GM18951 (cell line): Measurements from ENCODE around the gene RPL36AL.
"Not testable (repeated sequence)": the region's sequence is repeated elsewhere in the genome, so short reads cannot be mapped to it uniquely, and the experiment has no call there.

Source experiments
- POLR2A ChIP-seq: IDR thresholded peaks from 4 replicates; pipeline ENCODE4 v1.6.1; 2011; ENCODE audit warnings: mild to moderate bottlenecking; ENCODE audit not compliant: insufficient read length, insufficient read depth; ENCODE audit errors: extremely low read depth
- in situ Hi-C: fragments of 300-500 bp; cut with MboI; formaldehyde crosslinking; loops from one replicate; pipeline ENCODE4 v1.12.0; 2022; ENCODE audit warnings: low sequenced_read_pairs, mixed read lengths, inconsistent platforms; ENCODE audit not compliant: unreplicated experiment

RPL36AL gene

GRCh38 chr14:49620182-49621113 is at the start of gene RPL36AL, which contains the start of gene MGAT2:
TSS of gene RPL36AL (minus strand) at chr14:49620626. CDS start at chr14:49619104, 1,522 bp downstream.
TSS of gene MGAT2 (plus strand) at chr14:49620799. CDS start at chr14:49621269, 470 bp downstream.
- in situ Hi-C loops, result no loop called here
- peak; percentile 98 for TF ChIP-seq POLR2A

DNA sequence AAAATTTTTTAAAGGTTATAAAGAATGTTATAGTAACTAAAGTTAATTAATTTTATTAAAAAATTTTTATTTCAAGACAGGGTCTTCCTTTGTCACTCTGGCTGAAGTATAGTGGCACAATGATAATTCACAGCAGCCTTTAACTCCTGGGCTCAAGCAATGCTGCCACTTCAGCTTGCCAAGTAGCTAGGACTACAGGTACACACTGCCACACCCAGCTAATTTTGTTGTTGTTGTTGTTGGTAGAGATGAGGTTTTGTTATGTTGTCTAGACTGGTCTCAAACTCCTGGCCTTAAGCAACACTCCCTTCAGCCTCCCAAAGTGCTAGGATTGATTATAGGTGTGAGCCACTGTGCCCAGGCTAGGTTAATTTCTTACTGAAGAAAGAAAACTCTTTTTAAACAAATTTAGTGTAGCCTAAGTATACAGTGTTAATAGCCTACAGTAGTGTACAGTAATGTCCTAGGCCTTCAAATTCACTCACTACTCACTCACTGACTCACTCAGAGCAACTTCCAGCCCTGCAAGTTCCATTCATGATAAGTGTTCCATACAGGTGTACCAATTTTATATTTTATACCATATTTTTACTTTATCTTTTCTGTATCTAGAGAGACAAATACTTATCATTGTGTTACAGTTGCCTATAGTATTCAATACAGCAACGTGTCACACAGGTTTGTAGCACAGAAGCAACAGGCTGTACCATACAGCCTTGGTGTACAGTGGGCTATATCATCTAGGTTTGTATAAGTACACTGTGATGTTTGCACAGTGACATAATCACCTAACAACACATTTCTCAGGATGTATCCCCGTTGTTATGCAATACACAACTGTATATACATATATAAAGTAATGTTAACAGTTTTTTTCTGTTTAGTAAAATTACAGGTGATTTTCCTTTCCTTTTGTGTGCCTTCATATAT is 39.4 kb upstream of the RPL36AL start:
- in situ Hi-C loops, result no loop called here
- TF ChIP-seq POLR2A, result no peak

DNA sequence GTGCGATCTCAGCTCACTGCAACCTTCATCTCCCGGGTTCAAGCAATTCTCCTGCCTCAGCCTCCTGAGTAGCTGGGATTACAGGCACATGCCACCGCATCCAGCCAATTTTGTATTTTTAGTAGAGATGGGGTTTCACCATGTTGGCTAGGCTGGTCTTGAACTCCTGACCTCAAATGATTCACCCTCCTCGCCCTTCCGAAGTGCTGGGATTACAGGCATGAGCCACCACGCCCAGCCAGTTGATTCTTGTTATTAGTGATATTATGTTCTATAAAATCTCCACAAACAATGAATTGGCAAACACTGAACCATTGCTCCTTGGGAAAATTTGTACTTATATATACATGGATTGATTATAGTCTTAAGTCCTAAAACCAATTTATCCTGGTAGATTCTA is 37.1 kb upstream of the RPL36AL start:
- in situ Hi-C loops, result not testable (repeated sequence)

- no peak for TF ChIP-seq POLR2A
- in situ Hi-C loops, result no loop called here
These were observed 34.1 kb upstream of the RPL36AL start for GRCh38 chr14:49654511-49654910.

GRCh38 chr14:49653508-49653907 is 33.1 kb upstream of the RPL36AL start:
- in situ Hi-C loops, result no loop called here
- no peak for TF ChIP-seq POLR2A

GRCh38 chr14:49642163-49642562 is 21.7 kb upstream of the RPL36AL start:
- in situ Hi-C loops, result loop anchor here (25.0 kb wide), 1 partner anchor 470 kb away; the partner anchor contains the start of gene VCPKMT

DNA sequence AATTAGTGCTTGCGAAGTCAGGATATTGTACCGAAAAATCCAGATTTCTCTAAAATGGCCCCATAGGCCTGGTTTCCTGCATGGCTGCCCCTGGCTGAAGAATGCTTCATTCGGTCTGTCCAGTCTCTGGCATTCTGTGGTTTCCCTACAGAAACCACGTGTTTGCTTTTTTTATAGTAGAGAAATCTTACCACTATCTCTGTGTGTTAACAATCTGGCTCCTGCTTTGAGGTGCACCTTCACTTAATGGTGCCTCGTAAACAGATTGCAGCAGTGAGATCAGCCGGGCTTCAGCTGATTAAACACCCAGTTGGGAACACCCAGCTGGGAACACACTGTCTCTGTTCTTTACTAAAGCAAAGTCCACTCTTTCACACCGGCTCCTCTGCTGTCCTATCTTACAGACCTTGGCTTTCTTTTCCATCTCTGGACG is 21.3 kb upstream of the RPL36AL start:
- TF ChIP-seq POLR2A, result no peak
- in situ Hi-C loops, result loop anchor here (25.0 kb wide), 1 partner anchor 471 kb away; the partner anchor contains the start of gene VCPKMT

More at GRCh38 chr14:49642163-49642562, 21.7 kb upstream of the RPL36AL start:
- no peak for TF ChIP-seq POLR2A

- TF ChIP-seq POLR2A, result no peak
- in situ Hi-C loops, result loop anchor here (25.0 kb wide), 1 partner anchor 472 kb away; the partner anchor contains the start of gene VCPKMT
These were observed 20.4 kb upstream of the RPL36AL start for GRCh38 chr14:49640540-49641417.

DNA sequence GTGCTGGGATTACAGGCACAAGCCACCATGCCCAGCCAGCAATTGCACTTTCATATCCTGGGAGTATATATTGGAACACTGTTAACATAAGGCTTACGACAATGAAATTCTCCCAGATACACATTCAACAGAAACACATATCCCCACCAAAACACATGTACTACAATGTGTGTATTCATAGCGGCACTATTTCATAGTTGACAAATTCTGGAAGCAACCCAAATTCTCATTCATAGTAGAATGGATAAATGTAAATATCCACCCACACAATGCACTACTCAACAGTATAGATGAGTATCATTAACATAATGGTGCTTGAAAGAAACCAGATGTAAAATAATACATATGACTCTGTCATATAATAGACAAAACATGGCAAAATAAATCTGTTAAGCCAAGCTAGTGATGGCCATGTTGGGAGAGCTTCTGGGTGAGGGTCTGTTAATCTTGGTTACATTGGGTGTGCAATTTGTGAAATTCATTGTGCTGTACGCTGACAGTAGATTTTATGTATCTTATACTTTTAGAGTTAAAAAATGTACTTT is 17.2 kb upstream of the RPL36AL start:
- in situ Hi-C loops, result loop anchor here (25.0 kb wide), 1 partner anchor 475 kb away; the partner anchor contains the start of gene VCPKMT
- no peak for TF ChIP-seq POLR2A

GRCh38 chr14:49636866-49637265 is 16.4 kb upstream of the RPL36AL start:
- no peak for TF ChIP-seq POLR2A
- in situ Hi-C loops, result loop anchor here (25.0 kb wide), 1 partner anchor 475 kb away; the partner anchor contains the start of gene VCPKMT

- in situ Hi-C loops, result loop anchor here (25.0 kb wide), 1 partner anchor 478 kb away; the partner anchor contains the start of gene VCPKMT
- TF ChIP-seq POLR2A, result no peak
These were observed 14.3 kb upstream of the RPL36AL start, which contains the start of gene DNAAF2 for GRCh38 chr14:49634547-49635334. TSS of gene DNAAF2 (minus strand) at chr14:49635244. CDS start at chr14:49635149, 95 bp downstream.
